Endothelial cell of umbilical vein (primary cell): Measurements from ENCODE around the gene ARID3B.

Experiments
- CTCF ChIP-seq, 2 donors: IDR thresholded peaks; 1 replicate in 1 of 2; 2 replicates in 1 of 2; pipeline ENCODE4 v1.5.1; 2011; ENCODE audit warnings: low read length in 2 of 2, mild to moderate bottlenecking in 2 of 2, moderate library complexity in 2 of 2, control low read depth in 1 of 2, inconsistent platforms in 1 of 2, low read depth in 1 of 2; ENCODE audit not compliant: insufficient read depth in 1 of 2; ENCODE audit errors: extremely low read depth in 1 of 2
- EZH2 ChIP-seq: IDR thresholded peaks from 2 replicates; pipeline ENCODE4 v1.6.1; 2012; ENCODE audit warnings: borderline replicate concordance, low read depth, mild to moderate bottlenecking, moderate library complexity, low read length, inconsistent platforms; ENCODE audit not compliant: severe bottlenecking
- POLR2AphosphoS5 ChIP-seq: IDR thresholded peaks from 2 replicates; pipeline ENCODE4 v1.6.1; 2012; ENCODE audit warnings: low read depth, mild to moderate bottlenecking, control low read depth, low read length, moderate library complexity; ENCODE audit not compliant: insufficient read depth

GRCh38 chr15:74578496-74578994 is 37.5 kb downstream of the ARID3B start:
- TF ChIP-seq CTCF (IDR thresholded peaks at IDR 0.05; ENCODE audit: extremely low read depth in 1 of 2, insufficient read depth in 1 of 2, low read depth in 1 of 2, low read length in 2 of 2) (no peak), POLR2AphosphoS5 (no peak), EZH2 (no peak)
